22Rv1 (cell line): Measurements from ENCODE around the gene PGPEP1.

ENCODE experiments used
- H3K27ac ChIP-seq: fragments of 450-650 bp; 2 replicates; pipeline ENCODE4 v1.5.1; 2017
- CTCF ChIP-seq: fragments of 450-650 bp; IDR thresholded peaks from 2 replicates; pipeline ENCODE4 v1.5.1; 2017; ENCODE audit warnings: mild to moderate bottlenecking
- ZFX ChIP-seq: fragments of 450-650 bp; IDR thresholded peaks from 2 replicates; pipeline ENCODE4 v1.6.1; 2017; ENCODE audit warnings: antibody characterized with exemption, borderline replicate concordance

Gene PGPEP1

DNA sequence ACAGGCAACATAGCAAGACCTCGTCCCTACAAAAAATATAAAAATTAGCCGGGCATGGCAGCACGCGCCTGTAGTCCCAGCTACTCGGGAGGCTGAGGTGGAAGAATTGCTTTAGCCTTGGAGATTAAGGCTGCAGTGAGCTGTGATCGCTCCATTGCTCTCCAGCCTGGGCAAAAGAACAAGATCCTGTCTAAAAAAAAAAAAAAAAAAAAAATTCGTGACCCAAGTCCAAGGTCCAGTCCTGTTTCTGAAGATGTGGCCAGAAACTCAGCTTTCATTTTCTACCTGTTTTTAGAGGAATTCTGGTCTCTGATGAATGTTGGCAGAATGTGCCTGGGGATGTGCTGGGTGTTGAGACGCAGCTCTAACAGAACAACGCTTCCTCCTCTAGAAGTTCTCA lies 1.9 kb upstream of the PGPEP1 start:
- TF ChIP-seq ZFX (no peak), CTCF (no peak)
- no peak overlapping the region for H3K27ac ChIP-seq

DNA sequence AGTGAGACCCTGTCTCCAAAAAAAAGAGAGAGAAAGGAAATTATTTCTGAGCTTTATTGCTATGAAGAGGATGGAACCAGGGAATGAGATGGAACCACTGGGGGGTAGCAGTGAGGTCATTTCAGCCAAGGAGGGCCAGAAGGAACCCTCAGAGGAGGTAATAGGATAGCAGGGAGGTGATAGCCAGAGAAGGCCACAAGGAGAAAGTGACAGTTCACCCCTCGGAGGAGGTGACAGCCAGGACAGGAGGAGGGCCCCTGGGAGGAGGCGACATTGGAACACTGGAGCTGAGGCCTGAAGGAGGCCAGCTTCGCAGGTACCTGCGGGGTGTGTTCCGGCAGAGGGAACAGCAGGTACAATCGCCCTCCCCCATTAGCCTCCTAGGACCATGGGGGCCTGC lies 675 bp upstream of the PGPEP1 start:
- peak; percentile 26; the same call in 1 of the 2 replicates for TF ChIP-seq CTCF
- no peak for TF ChIP-seq ZFX

GRCh38 chr19:18340990-18341868 lies 831 bp downstream of the PGPEP1 start:
- H3K27ac ChIP-seq, result no peak overlapping the region
- TF ChIP-seq CTCF, result no peak
- TF ChIP-seq ZFX, result no peak

More for the DNA sequence above, 675 bp upstream of the PGPEP1 start:
- no peak overlapping the region for H3K27ac ChIP-seq

DNA sequence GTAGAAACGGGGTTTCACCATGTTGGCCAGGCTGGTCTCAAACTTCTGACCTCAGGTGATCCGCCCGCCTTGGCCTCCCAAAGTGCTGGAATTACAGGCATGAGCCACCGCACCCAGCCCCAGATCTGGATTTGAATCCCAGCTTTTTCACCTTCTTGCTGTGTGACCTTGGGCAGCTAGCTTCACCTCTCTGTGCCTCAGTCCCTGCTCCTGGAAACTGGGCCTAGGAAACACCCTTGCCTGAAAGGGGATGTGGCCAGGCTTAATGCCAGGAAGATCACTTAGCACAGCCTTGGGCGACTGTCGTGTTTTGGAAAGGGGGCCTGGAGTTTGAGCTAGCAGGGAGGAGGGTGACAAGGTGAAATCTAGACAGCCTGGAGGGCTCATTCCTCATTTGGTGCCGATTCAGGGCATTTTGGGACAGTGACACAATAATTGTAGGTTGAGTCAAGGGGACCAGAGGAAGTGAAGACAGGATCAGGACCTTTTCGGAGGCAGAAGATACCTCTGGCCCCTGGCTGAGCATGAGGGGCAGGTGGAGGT lies 1.8 kb downstream of the PGPEP1 start:
- TF ChIP-seq CTCF (no peak), ZFX (no peak)
- H3K27ac ChIP-seq, result no peak overlapping the region

DNA sequence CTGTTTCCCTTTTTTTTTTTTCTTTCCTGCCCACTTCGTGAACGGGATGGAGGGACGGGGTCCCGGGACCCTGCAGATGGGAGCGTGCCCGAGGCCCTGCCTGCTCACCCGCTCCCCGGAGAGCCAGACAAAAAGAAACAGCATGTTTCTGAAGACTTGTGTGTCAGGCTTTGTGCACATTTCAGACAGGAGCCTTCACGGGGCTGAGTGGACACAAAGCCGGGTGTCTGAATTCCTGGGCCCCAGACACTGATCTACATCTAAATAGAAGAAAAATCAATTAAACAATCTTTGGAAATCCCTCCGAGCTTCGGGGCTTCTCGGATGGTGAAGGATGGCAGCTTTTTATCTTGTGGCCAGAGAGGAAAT lies 4.2 kb downstream of the PGPEP1 start:
- TF ChIP-seq CTCF, result no peak
- H3K27ac ChIP-seq, result no peak overlapping the region

GRCh38 chr19:18345296-18345695 lies 4.9 kb downstream of the PGPEP1 start:
- H3K27ac ChIP-seq, result no peak overlapping the region
- no peak for TF ChIP-seq CTCF
- TF ChIP-seq ZFX, result no peak

DNA sequence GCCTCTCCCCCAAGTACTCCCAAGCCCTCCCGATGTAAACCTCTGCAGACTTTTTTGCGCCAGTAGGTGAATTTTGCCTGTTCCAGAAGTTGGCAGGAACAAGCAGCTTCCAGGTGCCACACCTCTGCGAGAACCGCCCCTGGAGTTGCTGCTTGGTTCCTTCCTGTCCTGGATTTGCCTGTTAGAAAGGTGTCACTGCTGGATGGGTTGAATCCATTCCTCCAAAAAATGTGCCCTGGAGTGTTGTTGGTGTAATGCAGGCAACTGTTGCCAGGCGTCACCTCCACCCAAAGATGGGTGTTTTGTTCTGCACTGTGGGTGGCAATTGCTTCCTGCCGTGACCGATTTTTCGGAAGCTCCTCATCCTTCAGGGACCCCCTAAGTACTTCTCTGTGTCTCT lies 5.7 kb downstream of the PGPEP1 start:
- no peak overlapping the region for H3K27ac ChIP-seq
- TF ChIP-seq CTCF (no peak), ZFX (no peak)
